ENCODE results near the gene HRCT1. TPM values are rescaled to one million over a fixed set of nuclear protein-coding genes. Genes with fewer than 3 reads are reported as not detected.

Gene HRCT1
- total and polyA plus RNA-seq, 2 experiments from 2014 or later = not detected

DNA sequence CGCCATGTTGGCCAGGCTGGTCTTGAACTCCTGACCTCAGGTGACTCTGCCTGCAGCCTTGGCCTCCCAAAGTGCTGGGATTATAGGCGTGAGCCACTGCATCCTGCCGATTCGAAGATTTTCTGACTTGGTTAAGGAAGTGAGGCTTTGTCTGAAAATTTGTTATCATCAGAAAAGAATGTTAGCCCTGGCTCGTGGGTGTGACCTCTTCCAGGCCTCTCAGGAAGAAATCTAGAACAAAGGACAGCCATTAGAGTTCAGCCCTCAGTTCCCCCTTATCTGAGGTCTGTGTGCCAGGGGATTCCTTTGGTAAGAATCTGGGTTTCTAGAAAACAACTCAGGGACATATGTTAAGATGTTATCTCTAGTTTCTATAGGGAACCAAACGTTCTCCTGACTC is 45.7 kb downstream of the HRCT1 start:
- no peaks in the 10 kb centered on the region for H3K36me3 Mint-ChIP-seq (ENCODE audit: low read depth)
- peaks cover 4% of the 10 kb centered on the region for H3K27me3 Mint-ChIP-seq (ENCODE audit: insufficient read depth, low read depth, poor library complexity)
- H3K9me3 Mint-ChIP-seq = no peaks in the 10 kb centered on the region; the same call in 2 of the 3 replicates
- Histone ChIP-seq H3K36me3 (ENCODE audit: insufficient read depth) (no peaks in the 10 kb centered on the region), H3F3A (replicated peaks; ENCODE audit: low read depth) (no peaks in the 10 kb centered on the region), H3K4me1 (ENCODE audit: insufficient read depth) (no peaks in the 10 kb centered on the region), H2AFZ (no peak overlapping the region), H3K79me2 (replicated peaks; ENCODE audit: insufficient read depth) (no peaks in the 10 kb centered on the region), H3K4me3 (no peak overlapping the region), H3K27me3 (ENCODE audit: insufficient read depth) (no peaks in the 10 kb centered on the region; the same call in 1 of the 2 replicates), H3K9me2 (ENCODE audit: insufficient read depth) (no peaks in the 10 kb centered on the region), H3K4me2 (no peak overlapping the region), H3K27ac (ENCODE audit: low read depth) (no peak overlapping the region), H4K20me1 (replicated peaks; ENCODE audit: insufficient read depth) (no peaks in the 10 kb centered on the region)
- no peak overlapping the region for H3K4me3 Mint-ChIP-seq
- ATAC-seq (no peak), DNase-seq (ENCODE audit: low spot score) (no peak)
- H3K27ac Mint-ChIP-seq = no peak overlapping the region
- peaks cover 3% of the 10 kb centered on the region; the same call in 1 of the 3 replicates for H3K4me1 Mint-ChIP-seq
- TF ChIP-seq NANOG (IDR thresholded peaks at IDR 0.05; ENCODE audit: borderline replicate concordance) = no peak
- no peak for TF ChIP-seq CREB1 (CRISPR knock-in tag; IDR thresholded peaks at IDR 0.05; ENCODE audit: low read depth)
- no peak for TF ChIP-seq JUNB (IDR thresholded peaks at IDR 0.05; ENCODE audit: unreplicated experiment)
- TF ChIP-seq, protein P1, sequence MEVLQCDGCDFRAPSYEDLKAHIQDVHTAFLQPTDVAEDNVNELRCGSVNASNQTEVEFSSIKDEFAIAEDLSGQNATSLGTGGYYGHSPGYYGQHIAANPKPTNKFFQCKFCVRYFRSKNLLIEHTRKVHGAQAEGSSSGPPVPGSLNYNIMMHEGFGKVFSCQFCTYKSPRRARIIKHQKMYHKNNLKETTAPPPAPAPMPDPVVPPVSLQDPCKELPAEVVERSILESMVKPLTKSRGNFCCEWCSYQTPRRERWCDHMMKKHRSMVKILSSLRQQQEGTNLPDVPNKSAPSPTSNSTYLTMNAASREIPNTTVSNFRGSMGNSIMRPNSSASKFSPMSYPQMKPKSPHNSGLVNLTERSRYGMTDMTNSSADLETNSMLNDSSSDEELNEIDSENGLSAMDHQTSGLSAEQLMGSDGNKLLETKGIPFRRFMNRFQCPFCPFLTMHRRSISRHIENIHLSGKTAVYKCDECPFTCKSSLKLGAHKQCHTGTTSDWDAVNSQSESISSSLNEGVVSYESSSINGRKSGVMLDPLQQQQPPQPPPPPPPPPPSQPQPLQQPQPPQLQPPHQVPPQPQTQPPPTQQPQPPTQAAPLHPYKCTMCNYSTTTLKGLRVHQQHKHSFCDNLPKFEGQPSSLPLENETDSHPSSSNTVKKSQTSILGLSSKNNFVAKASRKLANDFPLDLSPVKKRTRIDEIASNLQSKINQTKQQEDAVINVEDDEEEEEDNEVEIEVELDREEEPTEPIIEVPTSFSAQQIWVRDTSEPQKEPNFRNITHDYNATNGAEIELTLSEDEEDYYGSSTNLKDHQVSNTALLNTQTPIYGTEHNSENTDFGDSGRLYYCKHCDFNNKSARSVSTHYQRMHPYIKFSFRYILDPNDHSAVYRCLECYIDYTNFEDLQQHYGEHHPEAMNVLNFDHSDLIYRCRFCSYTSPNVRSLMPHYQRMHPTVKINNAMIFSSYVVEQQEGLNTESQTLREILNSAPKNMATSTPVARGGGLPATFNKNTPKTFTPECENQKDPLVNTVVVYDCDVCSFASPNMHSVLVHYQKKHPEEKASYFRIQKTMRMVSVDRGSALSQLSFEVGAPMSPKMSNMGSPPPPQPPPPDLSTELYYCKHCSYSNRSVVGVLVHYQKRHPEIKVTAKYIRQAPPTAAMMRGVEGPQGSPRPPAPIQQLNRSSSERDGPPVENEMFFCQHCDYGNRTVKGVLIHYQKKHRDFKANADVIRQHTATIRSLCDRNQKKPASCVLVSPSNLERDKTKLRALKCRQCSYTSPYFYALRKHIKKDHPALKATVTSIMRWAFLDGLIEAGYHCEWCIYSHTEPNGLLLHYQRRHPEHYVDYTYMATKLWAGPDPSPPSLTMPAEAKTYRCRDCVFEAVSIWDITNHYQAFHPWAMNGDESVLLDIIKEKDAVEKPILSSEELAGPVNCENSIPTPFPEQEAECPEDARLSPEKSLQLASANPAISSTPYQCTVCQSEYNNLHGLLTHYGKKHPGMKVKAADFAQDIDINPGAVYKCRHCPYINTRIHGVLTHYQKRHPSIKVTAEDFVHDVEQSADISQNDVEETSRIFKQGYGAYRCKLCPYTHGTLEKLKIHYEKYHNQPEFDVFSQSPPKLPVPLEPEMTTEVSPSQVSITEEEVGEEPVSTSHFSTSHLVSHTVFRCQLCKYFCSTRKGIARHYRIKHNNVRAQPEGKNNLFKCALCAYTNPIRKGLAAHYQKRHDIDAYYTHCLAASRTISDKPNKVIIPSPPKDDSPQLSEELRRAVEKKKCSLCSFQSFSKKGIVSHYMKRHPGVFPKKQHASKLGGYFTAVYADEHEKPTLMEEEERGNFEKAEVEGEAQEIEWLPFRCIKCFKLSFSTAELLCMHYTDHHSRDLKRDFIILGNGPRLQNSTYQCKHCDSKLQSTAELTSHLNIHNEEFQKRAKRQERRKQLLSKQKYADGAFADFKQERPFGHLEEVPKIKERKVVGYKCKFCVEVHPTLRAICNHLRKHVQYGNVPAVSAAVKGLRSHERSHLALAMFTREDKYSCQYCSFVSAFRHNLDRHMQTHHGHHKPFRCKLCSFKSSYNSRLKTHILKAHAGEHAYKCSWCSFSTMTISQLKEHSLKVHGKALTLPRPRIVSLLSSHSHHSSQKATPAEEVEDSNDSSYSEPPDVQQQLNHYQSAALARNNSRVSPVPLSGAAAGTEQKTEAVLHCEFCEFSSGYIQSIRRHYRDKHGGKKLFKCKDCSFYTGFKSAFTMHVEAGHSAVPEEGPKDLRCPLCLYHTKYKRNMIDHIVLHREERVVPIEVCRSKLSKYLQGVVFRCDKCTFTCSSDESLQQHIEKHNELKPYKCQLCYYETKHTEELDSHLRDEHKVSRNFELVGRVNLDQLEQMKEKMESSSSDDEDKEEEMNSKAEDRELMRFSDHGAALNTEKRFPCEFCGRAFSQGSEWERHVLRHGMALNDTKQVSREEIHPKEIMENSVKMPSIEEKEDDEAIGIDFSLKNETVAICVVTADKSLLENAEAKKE (CRISPR knock-in tag; IDR thresholded peaks at IDR 0.05) = no peak
- TF ChIP-seq EZH2phosphoT487 (IDR thresholded peaks at IDR 0.05; ENCODE audit: unreplicated experiment) = no peak
- TF ChIP-seq POLR2AphosphoS5 (IDR thresholded peaks at IDR 0.05; ENCODE audit: low read depth) = no peak
- TF ChIP-seq ZNF331 (CRISPR knock-in tag; IDR thresholded peaks at IDR 0.05; ENCODE audit: low read depth) = no peak
